Hindlimb muscle (tissue), 1 donor: ENCODE measurements around the gene HIP1R. TPM values are rescaled to one million over a fixed set of nuclear protein-coding genes. Genes with fewer than 3 reads are reported as not detected.

Experiments used
- DNase-seq: peaks from one replicate; pipeline ENCODE4 v3.0.0-alpha.2; 2013
- polyA plus RNA-seq: library from polyadenylated mRNA; unstranded; fragments of 120-200 nt; gene quantifications from one replicate; pipeline ENCODE4 v1.2.1, GENCODE V29; 2013; ENCODE audit not compliant: insufficient read length

HIP1R gene
- polyA plus RNA-seq, 1 donor: 8.7 TPM

DNA sequence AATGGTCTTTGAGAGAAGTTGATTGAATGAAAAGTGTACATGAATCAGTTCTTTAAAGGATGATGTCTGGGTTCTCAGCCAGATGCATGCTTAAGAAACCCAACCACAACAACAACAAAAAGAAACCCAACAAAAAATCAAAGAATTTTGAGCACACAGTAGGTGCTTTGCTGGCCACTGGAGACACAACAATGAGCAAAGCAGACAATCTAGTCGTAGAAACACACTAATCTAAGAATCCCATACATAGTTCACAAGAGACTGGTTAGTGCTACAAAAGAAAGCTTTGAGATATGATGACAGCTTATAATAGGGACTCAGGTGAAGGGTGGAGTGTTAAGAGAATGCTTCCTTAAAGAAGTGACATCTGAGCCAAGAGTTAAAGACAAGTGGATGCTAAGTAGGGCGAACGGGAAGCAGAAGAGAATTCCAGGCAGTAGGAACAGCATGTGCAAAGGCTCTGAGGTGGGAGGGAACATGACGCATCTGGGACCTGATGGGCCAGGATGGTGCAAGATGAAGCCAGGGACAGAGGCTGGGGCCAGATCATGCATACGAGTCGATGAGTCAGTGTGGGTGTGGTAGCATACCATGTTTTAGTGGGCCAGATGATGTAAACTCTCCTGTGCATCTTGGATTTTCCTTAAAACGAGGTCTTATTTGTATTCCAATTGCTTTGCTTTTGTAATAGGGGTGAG, 4.6 kb upstream of the HIP1R start:
- DNase-seq: no peak

DNA sequence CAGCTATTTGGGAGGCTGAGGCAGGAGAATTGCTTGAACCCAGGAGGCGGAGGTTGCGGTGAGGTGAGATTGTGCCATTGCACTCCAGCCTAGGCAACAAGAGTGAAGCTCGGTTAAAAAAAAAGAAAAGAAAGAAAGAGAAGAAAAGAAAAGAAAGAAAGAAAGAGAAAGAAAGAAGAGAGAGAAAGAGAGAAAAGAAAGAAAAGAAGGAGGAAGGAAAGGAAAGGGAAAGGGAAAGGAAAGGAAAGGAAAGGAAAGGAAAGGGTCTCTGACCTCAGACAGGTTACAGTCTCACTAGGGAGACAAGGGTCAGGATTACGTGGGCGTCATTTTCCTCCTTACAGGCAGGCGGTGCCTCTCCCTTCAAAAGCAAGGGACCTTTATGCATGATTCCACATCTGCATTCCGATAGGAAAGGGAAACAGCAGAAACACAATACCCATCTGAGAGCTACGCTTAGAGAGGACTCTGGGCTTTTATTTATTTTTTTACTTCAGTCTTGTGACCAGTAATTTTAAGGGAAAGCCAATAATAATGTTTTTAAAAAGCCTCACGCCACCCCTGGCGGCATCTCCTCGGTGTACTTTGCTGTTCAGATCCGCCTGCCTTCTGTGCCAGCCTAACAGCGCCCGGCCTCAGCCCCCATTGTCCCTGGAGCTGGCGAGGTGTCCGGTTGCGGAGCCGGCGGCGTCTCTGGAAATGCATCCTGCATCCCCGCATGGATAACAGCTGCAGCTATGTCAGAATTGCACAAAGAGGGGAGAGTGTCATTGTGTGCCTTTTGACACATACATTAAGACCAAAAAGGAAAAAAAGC, 945 bp upstream of the HIP1R start:
- DNase-seq: peak; percentile 36

DNA sequence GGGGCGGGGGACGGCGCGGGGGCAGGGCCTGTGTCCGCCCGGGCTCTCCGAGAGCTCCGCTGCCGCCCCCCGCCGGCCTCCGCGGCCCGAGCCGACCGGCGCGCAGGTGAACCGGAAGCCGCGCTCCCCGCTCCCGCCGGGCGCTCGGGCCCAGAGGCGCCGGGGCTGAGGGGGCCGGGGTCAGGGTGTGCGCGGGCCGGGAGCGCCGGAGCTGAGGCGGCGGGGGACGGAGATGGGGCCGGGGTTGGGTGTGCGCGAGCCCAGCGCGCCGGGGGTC, 431 bp downstream of the HIP1R start:
- DNase-seq: no peak

DNA sequence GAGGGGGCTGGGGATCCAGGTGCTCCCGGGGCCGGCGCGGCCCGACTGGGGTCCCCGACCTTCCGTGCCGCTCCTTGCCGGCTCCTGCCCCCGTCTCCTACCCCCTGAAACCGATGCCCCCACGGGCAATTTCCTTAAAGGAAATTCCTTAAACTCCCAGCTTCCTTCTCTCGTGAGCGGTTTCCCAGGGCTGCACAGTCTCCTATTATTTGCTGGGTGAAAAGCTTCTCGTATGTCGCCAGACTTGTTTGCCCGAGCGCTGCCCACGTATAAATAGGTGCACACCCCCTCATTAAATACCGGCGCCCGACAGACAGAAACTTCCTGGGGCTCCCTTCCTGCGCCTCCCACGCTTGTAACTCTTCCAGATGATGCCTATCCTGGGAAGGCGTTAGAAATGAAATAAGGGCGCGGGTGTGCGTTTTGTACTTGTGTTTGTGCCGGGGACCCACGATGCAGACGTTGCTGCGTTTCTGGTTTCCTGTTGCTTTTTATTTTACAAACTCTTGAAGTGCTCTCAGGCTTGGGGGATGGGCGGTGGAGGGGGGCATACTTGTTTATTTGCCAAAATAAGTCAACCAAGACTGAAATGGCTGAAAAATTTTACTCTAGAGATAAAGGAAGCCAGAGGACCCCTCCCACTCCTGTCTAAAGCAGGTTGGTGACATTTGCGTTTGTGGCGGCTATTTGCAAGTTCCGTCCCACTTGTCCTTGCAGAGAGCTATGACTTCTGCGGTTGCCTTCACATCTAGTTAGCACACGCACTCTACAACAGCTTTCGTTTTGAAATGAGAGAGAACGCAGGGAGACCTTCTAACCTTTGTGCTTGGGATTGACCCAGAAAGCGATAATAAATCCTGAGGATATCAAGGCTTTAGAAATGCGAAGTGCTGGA, 1.0 kb downstream of the HIP1R start:
- DNase-seq: no peak

DNA sequence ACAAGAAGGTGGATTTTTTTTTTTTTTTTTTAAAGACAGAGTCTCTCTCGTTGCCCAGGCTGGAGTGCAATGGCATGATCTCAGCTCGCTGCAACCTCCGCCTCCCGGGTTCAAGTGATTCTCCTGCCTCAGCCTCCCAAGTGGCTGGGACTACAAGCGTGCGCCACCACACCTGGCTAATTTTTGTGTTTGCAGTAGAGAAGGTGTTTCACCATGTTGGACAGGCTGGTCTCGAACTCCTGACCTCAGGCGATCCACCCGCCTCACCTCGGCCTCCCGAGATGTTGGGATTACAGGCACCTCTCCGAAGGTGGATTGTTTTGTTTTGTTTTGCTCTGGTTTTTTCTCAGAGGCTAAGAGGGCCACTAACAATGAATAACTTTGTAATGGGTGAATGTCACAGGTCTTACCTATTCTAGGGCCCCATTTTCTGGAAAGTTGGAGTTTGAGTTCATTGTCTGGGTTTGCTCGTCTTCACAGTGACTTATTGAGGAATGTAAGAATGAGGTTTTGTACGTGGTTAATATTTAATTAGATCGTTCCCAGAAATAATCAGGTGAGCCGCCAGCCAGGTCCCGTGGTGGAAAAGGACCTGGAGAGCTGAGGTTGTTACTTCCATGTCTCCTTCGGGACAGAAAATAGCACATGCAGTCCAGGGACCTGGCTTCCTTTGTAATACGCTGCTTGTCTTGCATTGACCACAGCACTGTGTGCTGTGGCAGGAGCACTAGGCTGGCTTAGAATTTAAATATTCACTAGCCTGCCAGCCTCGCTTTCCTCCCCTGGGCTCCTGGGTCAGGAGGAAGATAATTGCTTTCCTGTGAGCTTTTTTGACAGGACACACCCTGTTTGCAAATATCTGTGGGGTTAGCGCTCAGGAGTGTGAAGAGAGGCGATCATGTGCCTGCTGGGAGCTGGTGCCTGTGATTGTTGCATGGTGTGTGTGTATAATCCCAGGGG, 2.3 kb downstream of the HIP1R start:
- no peak for DNase-seq

DNA sequence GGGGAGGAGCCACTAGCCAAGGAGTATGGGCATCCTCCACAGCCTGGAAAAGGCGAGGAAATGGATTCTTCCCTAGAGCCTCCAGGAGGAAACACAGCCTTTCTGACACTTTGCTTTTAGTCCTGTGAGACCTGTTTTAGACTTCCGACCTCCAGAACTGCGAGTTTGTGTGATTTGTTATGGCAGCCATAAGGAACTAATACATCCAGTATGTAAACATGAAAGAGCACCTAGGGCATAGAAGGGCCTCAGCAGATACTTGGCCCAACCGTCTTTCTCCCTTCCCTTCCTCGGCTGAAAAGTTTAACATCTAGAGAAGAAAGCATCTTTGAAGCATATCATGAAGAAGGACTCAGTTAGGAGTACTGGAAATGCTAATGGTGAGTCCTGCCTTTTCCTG, 3.6 kb downstream of the HIP1R start:
- no peak for DNase-seq

DNA sequence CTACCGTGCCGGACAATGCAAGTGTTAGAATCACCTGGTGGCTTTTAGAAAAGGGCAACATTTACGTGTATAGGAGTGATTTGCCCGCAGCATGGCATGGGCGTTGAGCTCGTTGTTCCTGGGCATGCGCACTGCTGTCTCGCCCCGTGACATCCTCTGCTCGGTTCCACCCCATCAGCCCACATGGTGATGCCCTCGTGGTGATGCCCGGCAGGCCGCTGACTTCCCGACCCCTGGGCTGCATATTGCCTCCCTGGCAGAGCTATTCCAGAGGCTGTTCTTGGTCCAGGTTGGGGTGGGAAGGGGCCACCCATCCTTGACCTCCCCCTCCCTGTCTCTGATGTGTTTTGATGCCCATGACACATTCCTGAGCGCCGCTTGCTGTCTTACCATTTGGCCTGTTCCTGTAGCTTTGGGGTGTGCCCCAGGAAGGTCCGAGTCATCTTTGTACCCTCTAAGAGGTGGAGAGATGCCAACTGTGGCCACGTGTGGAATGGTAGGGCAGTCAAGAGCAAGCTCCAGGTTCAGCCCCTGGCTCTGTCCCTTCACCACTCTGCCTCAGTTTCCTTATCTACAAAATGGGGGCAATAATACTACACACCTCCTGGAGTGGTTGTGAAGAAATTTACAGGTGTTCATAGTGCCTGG, 4.8 kb downstream of the HIP1R start:
- no peak for DNase-seq

DNA sequence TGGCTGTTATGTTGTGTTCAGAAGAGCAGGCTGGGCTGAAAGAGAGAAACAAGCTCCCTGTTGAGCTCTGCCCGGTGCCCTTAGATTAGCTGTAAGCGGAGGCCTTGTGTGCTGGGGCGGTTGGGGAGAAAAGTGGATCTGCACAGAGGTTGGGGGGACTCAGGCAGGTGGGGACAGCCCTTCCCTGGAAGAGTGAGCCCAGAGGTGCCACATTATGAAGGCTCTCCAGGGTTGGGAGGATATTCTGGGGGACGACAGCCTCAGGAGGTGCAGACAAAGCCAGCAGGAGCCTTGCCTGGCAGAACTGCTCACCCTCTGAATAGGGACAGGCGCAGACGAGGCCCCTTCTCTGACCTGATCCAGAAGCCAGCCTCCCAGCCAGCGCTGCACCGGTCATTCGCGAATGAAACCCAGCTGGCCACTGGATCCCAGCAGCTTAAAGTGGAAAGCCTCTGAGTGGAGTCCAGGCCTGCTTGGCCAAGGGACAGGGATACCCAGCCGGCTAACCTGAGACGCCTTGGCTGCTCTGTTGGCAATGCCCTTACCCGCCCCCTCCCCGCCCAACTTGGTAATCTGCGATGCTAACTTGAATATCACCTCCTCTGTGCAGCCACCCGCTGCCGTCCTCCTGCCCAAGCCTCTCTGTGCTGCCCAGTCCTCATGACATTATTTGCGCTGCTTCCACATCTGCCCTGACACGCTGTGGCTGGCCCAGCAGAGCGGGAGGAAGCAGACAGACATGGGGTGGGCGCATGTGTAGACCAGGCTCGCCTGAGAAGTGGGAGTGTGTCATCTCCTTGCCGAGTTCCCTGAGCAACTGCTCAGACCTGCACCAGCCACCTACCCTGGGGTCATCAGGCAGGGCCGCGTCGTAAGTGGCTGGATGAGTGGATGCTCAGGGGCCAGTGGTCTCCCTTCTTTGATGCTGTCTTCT, 5.6 kb downstream of the HIP1R start:
- no peak for DNase-seq

DNA sequence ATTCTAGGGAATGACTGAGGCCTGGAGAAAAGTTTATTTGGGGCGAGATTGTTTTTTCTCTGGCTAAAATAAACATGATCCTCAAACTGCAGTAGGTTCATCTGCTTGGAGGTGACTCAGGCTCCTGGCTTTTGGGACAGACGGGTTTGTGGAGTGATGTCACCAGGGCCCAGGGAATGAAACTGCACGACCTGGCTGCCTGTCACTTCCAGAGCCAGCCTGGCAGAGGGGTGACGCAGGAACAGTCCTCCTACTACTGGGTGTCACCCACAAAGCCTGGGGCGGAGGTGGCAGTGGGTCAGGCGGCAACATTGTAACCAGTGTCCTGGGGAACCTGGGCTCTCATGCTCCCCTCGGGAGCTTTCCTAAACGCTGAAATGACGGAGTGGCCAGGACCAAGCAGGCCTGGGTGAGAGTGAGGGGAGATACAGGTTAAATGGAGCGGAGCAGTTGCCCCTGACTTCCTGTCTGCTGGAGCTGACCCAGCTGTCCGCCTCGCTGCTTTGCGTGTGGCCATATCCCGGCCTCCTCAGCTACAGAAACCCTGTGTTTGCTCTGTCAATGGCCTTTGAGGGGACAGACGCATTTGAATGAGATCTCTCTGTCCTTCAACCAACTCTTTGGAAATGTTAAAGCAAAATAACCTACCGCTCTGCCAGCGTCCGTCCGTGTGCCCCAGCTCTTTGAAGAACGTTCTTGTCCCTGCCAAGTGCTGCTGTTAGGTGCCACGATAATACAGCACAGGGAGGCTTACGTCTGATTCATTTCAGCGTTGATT, 6.5 kb downstream of the HIP1R start:
- no peak for DNase-seq

DNA sequence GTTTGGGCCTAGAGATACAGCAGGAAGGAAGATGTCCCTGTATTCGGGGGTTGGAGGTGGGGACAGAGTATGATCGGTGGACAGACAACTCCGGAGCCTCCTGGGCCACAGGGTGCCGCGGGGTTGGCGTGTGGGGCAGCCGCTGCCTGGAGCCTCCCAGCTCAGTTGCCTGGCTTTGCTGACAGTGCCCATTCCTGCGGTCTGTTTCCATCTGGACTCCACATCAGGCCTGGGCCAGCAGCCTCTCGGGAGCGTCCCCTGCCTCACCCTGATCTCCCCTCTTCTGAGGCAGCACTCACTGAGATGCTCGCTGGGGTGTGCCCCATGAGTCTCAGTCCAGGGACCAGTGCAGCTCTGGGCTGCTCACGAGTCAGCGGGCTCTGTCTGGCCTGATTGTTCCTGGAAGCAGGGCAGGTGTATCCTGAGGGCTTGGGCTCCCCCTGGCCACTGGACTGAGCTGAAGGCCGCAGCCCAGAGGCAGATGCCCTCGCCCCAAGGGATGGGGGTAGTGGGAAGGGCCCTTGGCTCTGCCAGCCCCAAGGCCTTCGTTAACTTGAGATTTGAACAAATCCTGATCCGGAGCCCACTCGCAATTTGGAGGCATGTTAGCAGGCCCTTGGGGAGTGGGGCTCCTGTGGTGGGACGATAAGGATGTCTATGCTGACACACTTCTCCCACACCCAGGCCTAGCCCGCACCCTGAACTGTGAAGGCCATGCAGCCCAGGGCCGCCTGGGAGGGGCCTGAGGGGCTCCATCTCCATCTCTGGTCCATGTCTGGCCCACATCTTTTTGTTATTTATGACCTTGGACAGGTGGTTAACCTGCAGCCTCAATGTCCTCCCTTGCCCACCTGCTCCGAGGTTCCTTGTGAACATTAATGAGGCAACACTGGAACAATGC, 7.5 kb downstream of the HIP1R start:
- no peak for DNase-seq

DNA sequence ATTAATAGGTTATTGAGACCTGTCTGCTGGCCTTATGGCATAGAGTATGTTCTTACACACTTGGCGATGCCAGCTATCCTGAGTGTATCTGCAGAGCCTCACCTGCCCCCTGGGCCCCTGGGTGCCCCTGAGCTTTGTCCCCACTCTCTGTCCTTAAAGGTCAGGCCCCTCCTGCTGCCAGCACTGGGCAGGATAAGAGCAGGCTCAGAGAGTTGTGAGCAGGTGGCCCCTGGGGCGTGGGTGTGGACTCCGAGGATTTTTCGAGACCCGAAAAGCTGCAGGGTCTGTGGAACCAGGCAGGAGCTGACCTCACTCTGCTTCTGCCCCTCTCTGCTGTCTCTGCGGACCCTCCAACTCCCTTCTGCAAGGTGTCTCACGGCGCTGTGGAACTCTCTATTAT, 8.2 kb downstream of the HIP1R start:
- DNase-seq: no peak

DNA sequence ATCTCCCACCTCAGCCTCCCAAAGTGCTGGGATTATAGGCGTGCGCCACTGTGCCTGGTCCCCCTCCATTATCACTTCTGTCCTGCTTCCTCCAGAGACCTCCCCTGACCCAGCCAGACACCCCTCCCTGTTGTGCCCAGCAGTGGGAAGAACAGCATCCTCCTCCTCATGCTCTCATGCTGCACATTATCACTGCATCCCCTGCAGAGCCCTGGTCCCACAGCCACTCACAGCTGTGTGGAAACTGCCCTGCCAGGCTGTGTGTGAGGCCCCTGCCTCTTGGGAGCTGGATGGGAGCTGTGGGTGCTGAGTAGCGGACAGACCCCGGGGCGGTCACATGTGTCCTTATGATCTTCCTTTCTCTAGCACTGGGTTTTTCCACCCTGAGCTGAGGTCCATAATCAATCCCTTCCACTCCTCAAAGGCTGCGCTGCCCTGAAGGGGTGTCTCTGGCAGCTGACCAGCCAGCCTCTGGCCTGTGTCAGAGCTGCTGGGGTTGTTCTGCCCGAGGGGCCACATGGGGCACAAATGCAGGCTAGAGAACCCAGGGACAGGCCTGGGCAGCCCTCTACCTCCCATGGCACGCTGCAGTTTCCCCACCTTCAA, 9.2 kb downstream of the HIP1R start:
- no peak for DNase-seq

DNA sequence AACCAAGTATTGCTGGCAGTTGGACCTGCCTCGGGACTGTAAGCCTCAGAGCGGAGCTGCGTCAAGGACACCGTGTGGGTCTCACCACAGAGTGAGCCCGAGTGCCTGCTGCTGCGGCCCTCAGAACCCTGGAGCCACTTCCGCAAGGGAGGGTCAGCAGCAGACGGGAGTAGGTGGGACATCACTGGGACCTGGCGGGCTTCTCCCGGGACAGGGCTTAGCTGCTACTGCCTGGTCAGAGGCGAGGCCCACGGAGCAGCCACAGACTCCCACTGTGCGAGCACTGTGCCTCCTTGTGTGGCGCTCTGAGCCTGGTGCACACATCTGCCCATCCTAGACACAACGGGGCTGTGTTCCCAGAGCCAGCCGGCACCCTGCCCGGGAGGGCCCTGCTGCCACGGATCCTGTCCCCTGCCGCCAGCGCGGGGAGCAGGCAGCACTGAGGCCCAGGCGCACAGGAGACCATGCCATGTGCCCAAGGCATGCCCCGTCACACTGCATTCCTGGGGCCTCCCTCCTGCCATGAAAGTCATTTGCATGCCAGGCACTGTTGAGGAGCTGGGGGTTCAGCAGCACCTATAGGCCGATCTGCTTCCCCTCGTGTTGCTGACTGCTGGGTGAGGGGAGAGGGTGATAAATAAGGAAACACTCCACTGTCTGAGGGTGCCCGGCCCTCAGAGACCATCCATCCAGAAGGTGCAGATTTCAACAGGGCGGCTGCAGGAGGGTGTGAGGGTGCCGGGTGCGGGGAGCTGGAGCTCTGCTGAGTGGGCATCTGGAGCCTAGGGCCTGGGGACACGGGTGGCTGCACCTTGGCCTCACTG, 10.0 kb downstream of the HIP1R start:
- DNase-seq: no peak

DNA sequence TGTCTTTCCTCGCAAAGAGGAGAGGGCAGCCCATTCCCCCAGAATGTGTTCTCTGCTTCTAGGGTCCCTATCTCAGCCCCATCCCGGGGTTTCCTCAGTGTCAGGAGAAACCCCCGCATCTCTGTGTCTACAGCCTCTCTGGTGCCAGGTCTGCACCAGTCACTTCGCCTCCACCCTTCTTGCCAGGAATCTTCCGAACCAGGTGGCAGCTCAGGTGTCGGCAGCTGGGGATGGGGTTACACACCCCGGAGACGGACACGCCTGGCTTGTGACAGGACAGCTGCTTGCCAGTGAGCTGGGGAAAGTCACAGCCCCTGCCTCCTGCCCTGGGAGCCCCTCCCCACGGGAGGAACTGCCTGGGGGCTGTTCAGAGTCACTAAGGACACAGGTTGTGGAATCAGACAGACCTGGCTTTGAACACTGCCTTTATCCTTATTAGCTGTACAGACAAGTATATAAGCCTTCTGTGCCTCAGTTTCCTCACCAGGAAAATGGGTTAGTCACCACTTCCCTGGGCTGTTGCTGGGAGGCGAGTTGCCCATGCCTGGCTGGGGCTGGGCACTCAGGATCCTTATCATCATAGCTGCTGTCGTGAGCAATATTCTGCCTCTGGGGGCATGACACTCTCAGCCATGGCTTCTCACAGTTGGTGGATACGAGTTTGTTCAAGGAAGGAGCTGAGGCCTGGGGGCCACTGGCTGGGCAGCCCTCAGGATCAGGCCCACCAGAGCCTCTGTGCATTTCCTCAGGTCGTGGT, 10.8 kb downstream of the HIP1R start:
- DNase-seq: no peak

DNA sequence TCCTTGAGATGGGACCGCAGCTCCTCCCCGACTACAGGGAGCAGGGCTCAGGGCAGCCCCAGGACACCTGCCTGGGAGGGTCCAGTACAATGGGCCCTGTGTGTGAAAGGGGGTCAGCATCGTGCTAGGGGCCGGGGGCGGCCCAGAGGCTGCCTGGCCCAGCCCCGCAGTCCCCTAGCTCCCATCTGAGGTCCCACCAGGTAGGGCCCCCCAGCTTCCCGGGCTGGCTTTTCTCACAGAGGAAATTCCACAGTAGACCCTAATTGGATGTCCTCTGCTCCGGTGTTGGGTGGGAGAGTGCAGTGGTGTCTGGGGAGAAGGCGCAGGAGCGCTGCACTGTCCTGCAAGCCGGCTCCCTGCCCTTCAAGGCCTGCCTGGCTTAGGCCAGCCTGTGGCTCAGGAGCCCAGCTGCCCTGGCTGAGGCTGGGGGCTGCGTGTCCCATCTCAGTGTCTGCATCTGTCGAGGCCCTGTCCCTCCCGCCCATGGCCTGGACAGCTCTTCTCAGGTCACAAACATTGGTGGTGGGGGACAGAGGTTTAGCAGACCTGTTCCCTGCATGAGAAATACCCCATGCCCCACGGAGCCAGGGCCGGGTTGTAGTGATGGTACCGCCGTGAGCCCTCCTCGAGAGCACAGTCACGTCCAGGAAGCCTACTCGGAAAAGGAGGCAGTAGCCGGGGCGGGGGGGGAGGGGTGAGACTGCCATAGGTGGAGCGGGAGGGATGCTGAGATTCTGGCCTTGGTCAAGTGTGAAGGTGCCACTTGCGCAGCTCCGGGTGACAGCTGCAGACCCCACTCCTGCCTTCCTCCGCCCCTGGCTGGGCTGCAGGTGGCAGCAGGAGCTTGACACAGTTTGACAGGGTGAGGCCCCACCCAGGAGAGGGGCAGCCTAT, 11.6 kb downstream of the HIP1R start:
- DNase-seq: no peak

DNA sequence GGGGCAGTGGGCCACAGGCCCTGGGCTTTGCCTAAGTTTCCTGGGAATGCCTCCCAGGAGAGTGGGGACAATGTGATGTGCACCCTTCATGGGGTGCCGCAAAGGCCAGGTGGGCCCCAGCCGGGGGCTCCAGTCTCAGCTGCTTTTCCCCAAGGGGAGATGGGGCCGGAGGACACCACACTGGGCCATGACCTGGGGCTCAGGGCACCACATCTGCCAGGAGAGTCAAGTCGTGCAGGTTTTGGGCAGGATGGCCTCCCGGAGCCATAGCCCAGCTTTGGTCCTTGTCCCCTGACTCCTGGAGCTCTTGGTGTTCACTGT, 12.2 kb downstream of the HIP1R start:
- no peak for DNase-seq
